GM12872 (cell line): ENCODE data around the gene EN2.

Source experiments
- TF ChIP-seq, protein P1 (sequence below): IDR thresholded peaks from 3 replicates; pipeline ENCODE4 v1.5.1; 2011; ENCODE audit warnings: low read depth, mild to moderate bottlenecking, low read length, moderate library complexity; ENCODE audit not compliant: insufficient read depth

The EN2 gene

DNA sequence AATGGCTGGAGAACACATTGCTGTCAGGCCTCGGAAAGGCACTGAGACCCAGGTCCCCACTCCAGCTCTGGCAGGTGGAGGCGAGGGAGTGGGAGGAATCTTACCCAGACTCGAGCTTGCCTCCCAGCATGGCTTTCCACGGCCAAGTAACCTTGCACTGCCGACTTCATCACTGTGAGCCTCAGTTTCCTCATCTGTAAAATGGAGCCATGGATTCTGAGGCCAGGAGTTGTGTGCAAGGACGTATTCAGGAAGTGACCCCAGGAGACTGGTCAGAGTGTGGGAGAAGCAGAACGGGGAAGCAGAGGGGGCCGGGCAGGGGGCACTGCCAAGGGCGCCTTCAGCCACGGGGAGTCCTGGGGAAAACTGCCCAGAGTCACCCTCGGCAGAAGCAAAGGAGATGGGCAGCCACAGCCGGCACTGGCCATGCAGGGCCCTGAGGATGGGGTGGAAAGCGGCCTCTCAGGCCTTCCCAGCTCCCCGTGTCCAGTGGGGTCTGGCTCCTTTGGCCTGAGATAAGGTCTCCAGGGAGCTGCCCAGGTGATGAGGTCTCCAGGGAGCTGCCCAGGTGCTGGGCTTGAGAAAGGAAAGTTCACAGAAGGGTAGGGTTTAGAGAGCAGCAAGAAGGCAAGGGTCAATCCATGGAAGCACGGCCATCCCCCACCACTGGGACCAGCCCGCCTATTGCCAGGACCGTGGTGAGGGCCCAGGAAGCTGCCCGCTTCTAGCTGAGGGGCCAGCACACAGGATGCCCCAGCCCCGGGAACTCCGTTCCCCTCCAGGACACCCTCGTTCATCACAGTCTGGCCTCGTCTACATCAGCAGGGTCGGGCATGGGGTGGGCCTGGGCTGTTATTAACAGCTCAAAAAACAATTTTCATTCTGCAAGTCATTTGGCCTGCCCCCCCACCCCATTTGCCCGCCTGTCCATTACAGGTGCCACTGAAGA lies 34.3 kb upstream of the EN2 start:
- TF ChIP-seq, protein P1, sequence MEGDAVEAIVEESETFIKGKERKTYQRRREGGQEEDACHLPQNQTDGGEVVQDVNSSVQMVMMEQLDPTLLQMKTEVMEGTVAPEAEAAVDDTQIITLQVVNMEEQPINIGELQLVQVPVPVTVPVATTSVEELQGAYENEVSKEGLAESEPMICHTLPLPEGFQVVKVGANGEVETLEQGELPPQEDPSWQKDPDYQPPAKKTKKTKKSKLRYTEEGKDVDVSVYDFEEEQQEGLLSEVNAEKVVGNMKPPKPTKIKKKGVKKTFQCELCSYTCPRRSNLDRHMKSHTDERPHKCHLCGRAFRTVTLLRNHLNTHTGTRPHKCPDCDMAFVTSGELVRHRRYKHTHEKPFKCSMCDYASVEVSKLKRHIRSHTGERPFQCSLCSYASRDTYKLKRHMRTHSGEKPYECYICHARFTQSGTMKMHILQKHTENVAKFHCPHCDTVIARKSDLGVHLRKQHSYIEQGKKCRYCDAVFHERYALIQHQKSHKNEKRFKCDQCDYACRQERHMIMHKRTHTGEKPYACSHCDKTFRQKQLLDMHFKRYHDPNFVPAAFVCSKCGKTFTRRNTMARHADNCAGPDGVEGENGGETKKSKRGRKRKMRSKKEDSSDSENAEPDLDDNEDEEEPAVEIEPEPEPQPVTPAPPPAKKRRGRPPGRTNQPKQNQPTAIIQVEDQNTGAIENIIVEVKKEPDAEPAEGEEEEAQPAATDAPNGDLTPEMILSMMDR, result no peak

DNA sequence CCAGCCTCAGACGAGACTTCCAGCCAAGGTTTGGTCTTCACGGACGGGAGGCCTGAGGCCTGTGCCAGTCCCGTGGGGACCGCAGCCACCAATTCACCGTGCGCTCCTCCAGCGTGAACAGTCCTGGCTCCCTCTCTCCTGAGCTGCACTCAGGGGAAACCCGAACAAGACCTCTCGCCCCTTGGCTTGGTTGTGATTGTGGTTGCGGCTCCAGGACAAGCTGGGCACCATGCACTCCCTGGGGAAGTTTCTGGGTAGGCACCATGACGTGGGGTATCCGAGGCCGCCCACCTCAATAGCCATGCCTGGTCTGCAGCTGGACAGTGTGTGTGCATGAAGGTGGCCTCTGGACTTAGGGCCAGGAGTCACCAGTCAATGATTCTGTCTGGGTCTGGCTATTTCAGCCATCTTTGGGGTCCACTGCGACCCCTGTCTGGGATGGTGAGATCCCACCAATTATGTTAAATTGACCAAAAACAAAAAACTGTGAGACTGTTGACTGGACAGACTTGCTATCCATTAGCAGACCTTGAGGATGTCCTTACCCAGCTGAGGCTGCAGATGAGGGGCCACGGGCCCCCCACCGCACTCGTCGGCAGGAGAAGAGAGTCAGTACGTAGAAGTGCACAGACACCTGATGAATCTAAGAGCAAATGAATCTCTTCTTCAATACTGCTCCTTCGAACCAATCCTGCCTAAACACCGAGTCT lies 33.5 kb upstream of the EN2 start:
- TF ChIP-seq, protein P1, result no peak

DNA sequence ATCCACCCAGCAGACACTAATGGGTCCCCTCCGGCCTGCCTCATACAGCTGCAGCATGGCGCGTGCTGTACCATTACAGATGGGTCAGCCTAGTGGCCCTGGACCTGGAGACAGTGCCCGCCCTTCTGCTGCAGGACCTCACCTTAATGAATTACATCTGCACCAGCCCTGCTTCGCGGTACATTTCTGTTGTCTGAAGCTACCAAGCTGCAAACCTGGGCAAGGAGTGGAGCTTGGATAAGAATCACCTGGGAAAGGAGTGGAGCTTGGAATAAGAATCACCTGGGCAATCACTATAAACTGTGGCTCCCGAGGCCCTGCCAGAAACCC lies 33.0 kb upstream of the EN2 start:
- TF ChIP-seq, protein P1, result no peak

DNA sequence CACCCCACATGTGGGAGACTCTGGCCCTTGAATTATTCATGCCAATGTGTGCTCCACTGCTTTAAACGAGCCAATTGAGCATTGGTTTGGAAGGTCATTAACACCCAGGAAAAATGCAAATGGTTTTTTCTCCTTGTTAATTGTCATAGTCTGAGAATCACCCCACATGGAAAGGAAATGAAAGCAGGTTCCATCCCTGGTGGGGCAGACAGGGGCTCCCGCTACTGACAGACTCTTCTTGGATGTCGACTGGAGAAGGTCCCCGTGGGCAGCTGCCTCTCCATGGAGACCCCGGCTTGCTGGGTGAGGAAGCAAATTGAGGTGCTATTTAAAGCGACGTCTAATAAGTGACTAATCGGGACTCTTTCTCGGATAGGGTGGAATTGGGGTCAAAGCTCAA lies 32.0 kb upstream of the EN2 start:
- TF ChIP-seq, protein P1, result no peak

DNA sequence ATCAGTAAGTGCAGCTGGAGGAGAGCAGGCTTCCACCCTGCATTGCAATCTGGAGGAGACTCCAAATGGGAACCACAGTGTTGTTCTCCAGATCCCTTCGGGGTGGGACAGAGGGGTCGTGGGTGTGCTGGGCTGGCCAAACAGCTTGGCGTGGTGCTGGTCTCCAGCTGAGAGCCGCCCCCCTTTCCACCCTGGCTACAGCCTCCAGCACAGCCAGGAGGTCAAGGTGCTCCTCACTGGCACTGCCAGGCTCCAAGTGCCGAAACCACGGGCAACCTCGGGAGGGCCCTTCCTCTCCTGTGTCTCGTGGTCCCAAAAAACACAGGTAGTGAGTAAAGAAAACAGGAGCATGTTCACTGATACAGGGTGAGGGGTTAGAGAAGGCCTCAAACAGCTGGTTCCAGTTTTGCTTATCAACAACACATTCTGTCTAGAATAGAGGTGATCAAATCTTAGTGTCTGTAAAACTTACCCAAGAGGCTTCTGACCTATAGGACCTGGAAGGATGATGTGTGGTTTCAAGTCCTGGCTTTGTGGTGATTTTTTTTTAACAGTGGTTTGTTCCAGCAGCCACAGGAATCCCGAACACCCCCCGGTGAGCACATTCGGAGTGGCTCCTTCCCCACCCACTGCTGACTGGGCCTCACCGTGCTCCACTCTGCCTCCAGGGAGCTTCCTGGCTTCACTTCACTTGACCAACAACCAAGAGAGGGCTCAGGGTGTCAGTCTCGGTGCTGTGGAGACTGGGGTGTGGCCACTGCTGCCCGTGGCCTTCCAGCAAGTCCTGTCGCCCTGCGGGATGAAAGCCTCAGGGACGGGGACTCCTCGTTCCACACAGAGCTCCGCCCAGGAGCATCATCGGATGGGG lies 31.2 kb upstream of the EN2 start:
- TF ChIP-seq, protein P1, result no peak

DNA sequence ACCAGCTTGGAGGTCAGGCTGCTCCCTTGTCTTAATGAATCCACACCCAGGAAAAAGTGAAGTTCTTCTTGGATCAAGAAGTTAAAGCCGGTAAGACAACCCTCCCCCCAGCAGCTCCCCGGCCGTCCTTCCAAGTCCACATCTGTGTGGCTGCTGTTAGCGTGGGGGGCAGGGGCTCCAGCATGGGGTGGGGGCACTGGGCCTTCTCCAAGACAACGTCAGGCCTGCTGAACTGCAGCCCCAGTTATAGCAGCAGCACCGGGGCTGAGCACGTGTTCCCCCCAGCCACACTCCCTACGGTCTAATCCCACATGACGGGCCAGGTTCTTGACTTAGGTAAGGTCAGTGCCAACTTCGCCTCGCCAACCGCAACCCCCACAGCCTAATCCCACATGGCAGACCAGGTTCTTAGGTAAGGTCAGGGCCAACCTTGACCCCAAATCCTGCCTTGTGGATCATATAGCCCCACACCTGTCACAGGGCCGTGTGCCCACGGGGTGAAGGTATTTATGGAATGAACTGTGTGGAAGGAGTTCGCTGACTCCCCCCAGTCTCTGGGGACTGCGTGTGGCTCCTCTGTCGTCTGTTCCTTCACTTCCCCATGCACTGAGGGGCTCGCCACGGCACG lies 30.4 kb upstream of the EN2 start:
- TF ChIP-seq, protein P1, result no peak
